DND-41 (cell line): ENCODE measurements around the gene WFIKKN2.

Experiments used
- ATAC-seq: fragments of 200-7000 bp; cut with Tn5 transposase; 3 replicates; pipeline ENCODE4 v1.9.1; 2021; ENCODE audit warnings: low read depth; ENCODE audit not compliant: insufficient read depth
- DNase-seq: peaks from one replicate; pipeline ENCODE4 v3.0.0-alpha.2; 2020
- H2AFZ ChIP-seq: 2 replicates; pipeline ENCODE4 v1.6.0; 2012; ENCODE audit warnings: low read depth, low read length
- H3K27ac ChIP-seq: 2 replicates; pipeline ENCODE4 v1.5.1; 2012; ENCODE audit warnings: low read length, inconsistent platforms
- H3K27me3 ChIP-seq: fragments of 200-600 bp; sonication (generic); 2 replicates; pipeline ENCODE4 v1.6.0; 2012; ENCODE audit warnings: low read length, mild to moderate bottlenecking, inconsistent platforms; ENCODE audit not compliant: insufficient read depth, poor library complexity
- H3K36me3 ChIP-seq: 2 replicates; pipeline ENCODE4 v1.5.1; 2012; ENCODE audit warnings: low read length, inconsistent platforms; ENCODE audit not compliant: insufficient read depth
- H3K4me1 ChIP-seq: 2 replicates; pipeline ENCODE4 v1.5.1; 2012; ENCODE audit warnings: mild to moderate bottlenecking, low read length; ENCODE audit not compliant: insufficient read depth
- H3K4me2 ChIP-seq: 2 replicates; pipeline ENCODE4 v1.6.0; 2012; ENCODE audit warnings: mild to moderate bottlenecking, moderate library complexity, low read length, inconsistent platforms; ENCODE audit not compliant: insufficient read depth
- H3K4me3 ChIP-seq, 2 experiments: fragments of 200-600 bp in 1 of 2; shearing (Covaris generic) in 1 of 2; 2 replicates each; pipeline ENCODE4 v1.5.1; 2012 to 2016; ENCODE audit warnings: inconsistent platforms in 2 of 2, low read length in 2 of 2, mild to moderate bottlenecking in 2 of 2, low read depth in 1 of 2, moderate library complexity in 1 of 2
- H3K79me2 ChIP-seq: 2 replicates; pipeline ENCODE4 v1.6.0; 2012; ENCODE audit warnings: low read length, inconsistent platforms; ENCODE audit not compliant: insufficient read depth
- H3K9ac ChIP-seq: 2 replicates; pipeline ENCODE4 v1.6.0; 2012; ENCODE audit warnings: low read depth, mild to moderate bottlenecking, inconsistent platforms, low read length, moderate library complexity
- H3K9me3 ChIP-seq: 2 replicates; pipeline ENCODE4 v1.5.1; 2012; ENCODE audit warnings: low read length, moderate library complexity, mild to moderate bottlenecking, inconsistent platforms; ENCODE audit not compliant: insufficient read depth, severe bottlenecking
- H4K20me1 ChIP-seq: 2 replicates; pipeline ENCODE4 v1.6.0; 2012; ENCODE audit warnings: low read length; ENCODE audit not compliant: insufficient read depth
- CTCF ChIP-seq: IDR thresholded peaks from 2 replicates; pipeline ENCODE4 v1.5.1; 2012; ENCODE audit warnings: borderline replicate concordance, low read length, moderate library complexity, mild to moderate bottlenecking; ENCODE audit not compliant: poor library complexity, severe bottlenecking; ENCODE audit errors: extremely low read depth
- EZH2 ChIP-seq: IDR thresholded peaks from 3 replicates; pipeline ENCODE4 v1.6.1; 2012; ENCODE audit warnings: borderline replicate concordance, low read depth, mild to moderate bottlenecking, moderate library complexity, low read length, inconsistent platforms; ENCODE audit not compliant: severe bottlenecking

Gene WFIKKN2

GRCh38 chr17:50790618-50791017 is 44.8 kb upstream of the WFIKKN2 start:
- Histone ChIP-seq H3K79me2 (no peaks in the 10 kb centered on the region), H4K20me1 (no peaks in the 10 kb centered on the region), H3K4me3 (no peak overlapping the region), H3K36me3 (no peaks in the 10 kb centered on the region), H3K27ac (no peak overlapping the region), H3K9ac (no peak overlapping the region), H3K27me3 (no peaks in the 10 kb centered on the region), H2AFZ (no peak overlapping the region), H3K4me1 (no peaks in the 10 kb centered on the region), H3K4me2 (no peak overlapping the region), H3K9me3 (no peaks in the 10 kb centered on the region)
- ATAC-seq (no peak), DNase-seq (no peak)
- TF ChIP-seq EZH2 = no peak
- no peak for TF ChIP-seq CTCF

GRCh38 chr17:50792132-50792531 is 43.3 kb upstream of the WFIKKN2 start:
- H3K4me2 ChIP-seq = no peak overlapping the region
- H3K9me3 ChIP-seq = no peaks in the 10 kb centered on the region
- no peak overlapping the region for H2AFZ ChIP-seq
- no peaks in the 10 kb centered on the region for H4K20me1 ChIP-seq
- TF ChIP-seq CTCF (no peak), EZH2 (no peak)
- no peak overlapping the region for H3K9ac ChIP-seq
- DNase-seq (no peak), ATAC-seq (no peak)
- no peaks in the 10 kb centered on the region for H3K79me2 ChIP-seq
- no peak overlapping the region for H3K27ac ChIP-seq
- H3K4me3 ChIP-seq = no peak overlapping the region
- H3K36me3 ChIP-seq = no peaks in the 10 kb centered on the region
- no peaks in the 10 kb centered on the region for H3K4me1 ChIP-seq
- no peaks in the 10 kb centered on the region for H3K27me3 ChIP-seq

GRCh38 chr17:50793007-50793406 is 42.4 kb upstream of the WFIKKN2 start:
- DNase-seq = no peak

More at GRCh38 chr17:50793007-50793406, 42.4 kb upstream of the WFIKKN2 start:
- Histone ChIP-seq H4K20me1 (no peaks in the 10 kb centered on the region), H3K9ac (no peak overlapping the region), H3K79me2 (no peaks in the 10 kb centered on the region), H3K4me3 (no peak overlapping the region), H3K27ac (no peak overlapping the region), H2AFZ (no peak overlapping the region), H3K9me3 (no peaks in the 10 kb centered on the region), H3K36me3 (no peaks in the 10 kb centered on the region), H3K4me2 (no peak overlapping the region), H3K4me1 (no peaks in the 10 kb centered on the region), H3K27me3 (no peaks in the 10 kb centered on the region)
- no peak for TF ChIP-seq CTCF
- no peak for TF ChIP-seq EZH2
- ATAC-seq = no peak
